CD4-positive, alpha-beta T cell (primary cell): ENCODE results near the gene TFF1. TPM values are rescaled to one million over a fixed set of nuclear protein-coding genes. Genes with fewer than 3 reads are reported as not detected.

ENCODE experiments used
- ATAC-seq: fragments of 200-7000 bp; cut with Tn5 transposase; one replicate; pipeline ENCODE4 v1.10.0; 2022; ENCODE audit warnings: mild to moderate bottlenecking; ENCODE audit not compliant: poor library complexity
- CTCF ChIA-PET: fragments of 350-600 bp; sonication (Branson Sonifier 250); formaldehyde crosslinking; loops from one replicate; lab custom pipeline; 2021; ENCODE audit warnings: antibody characterized with exemption, inconsistent platforms; lab: Charles Lee
- POLR2A ChIA-PET: fragments of 350-600 bp; sonication (Branson Sonifier 250); formaldehyde crosslinking; loops from one replicate; lab custom pipeline; 2021; ENCODE audit warnings: antibody characterized with exemption, inconsistent platforms; lab: Charles Lee
- DNase-seq, 14 experiments: peaks; one replicate each; pipeline ENCODE4 v3.0.0-alpha.2; 2013 to 2020; ENCODE audit warnings: mixed read lengths in 2 of 14
- H3K27ac ChIP-seq, 2 donors: one replicate each; pipeline versions ENCODE4 v1.5.1 to v1.7.0; 2013; ENCODE audit warnings: low read length in 2 of 2, low read depth in 1 of 2, mild to moderate bottlenecking in 1 of 2
- H3K27me3 ChIP-seq, 2 experiments: 1 replicate in 1 of 2; 2 replicates in 1 of 2; pipeline versions ENCODE4 v1.6.1 to v1.7.0; 2013; ENCODE audit warnings: low read length in 2 of 2, control low read depth in 1 of 2, mild to moderate bottlenecking in 1 of 2, moderate library complexity in 1 of 2; ENCODE audit not compliant: insufficient read depth in 2 of 2, control insufficient read depth in 1 of 2
- H3K36me3 ChIP-seq: one replicate; pipeline ENCODE4 v1.6.1; 2013; ENCODE audit warnings: low read length, control low read depth; ENCODE audit not compliant: insufficient read depth
- H3K4me1 ChIP-seq: one replicate; pipeline ENCODE4 v1.6.1; 2013; ENCODE audit warnings: low read length, control low read depth; ENCODE audit not compliant: insufficient read depth
- H3K4me3 ChIP-seq: one replicate; pipeline ENCODE4 v1.5.1; 2013; ENCODE audit warnings: mild to moderate bottlenecking, low read length, moderate library complexity
- H3K9me3 ChIP-seq, 2 experiments: 1 replicate in 1 of 2; 2 replicates in 1 of 2; pipeline versions ENCODE4 v1.6.1 to v1.7.0; 2013; ENCODE audit warnings: low read length in 2 of 2, mild to moderate bottlenecking in 2 of 2, control low read depth in 1 of 2, moderate library complexity in 1 of 2; ENCODE audit not compliant: control insufficient read depth in 1 of 2, insufficient read depth in 1 of 2
- H3K27ac Mint-ChIP-seq: one replicate; pipeline ENCODE4 v1.8.0; 2020; ENCODE audit warnings: mixed read lengths
- H3K27me3 Mint-ChIP-seq: one replicate; pipeline ENCODE4 v1.8.0; 2021; ENCODE audit warnings: mixed read lengths
- H3K36me3 Mint-ChIP-seq: one replicate; pipeline ENCODE4 v1.8.0; 2021; ENCODE audit warnings: low read depth, mixed read lengths
- H3K4me1 Mint-ChIP-seq: one replicate; pipeline ENCODE4 v1.8.0; 2021; ENCODE audit warnings: low read depth, mixed read lengths
- H3K4me3 Mint-ChIP-seq: one replicate; pipeline ENCODE4 v1.8.0; 2020; ENCODE audit warnings: mild to moderate bottlenecking, mixed read lengths
- H3K9me3 Mint-ChIP-seq: one replicate; pipeline ENCODE4 v1.8.0; 2020; ENCODE audit warnings: mixed read lengths
- intact Hi-C, 2 experiments: fragments of 100-400 bp; cut with DNase I in 1 of 2; cut with micrococcal nuclease in 1 of 2; formaldehyde crosslinking; loops; one replicate each; pipeline versions ENCODE4 v1.15.1 to v1.9.0; 2023 to 2025; cut with DNase I, micrococcal nuclease
- total RNA-seq, 174 experiments: library from RNA in 2 of 174; stranded (reverse) in 2 of 174; gene quantifications; one replicate each; pipeline ENCODE4 v1.2.3 and lab custom pipeline; 2021 to 2026
- TF ChIP-seq, protein P1 (sequence below): fragments of 200-600 bp; IDR thresholded peaks from one replicate; pipeline ENCODE4 v1.8.0; 2022; ENCODE audit warnings: antibody characterized with exemption, mild to moderate bottlenecking

The TFF1 gene
- total RNA-seq, 2 experiments from 2014 or later, result not detected

DNA sequence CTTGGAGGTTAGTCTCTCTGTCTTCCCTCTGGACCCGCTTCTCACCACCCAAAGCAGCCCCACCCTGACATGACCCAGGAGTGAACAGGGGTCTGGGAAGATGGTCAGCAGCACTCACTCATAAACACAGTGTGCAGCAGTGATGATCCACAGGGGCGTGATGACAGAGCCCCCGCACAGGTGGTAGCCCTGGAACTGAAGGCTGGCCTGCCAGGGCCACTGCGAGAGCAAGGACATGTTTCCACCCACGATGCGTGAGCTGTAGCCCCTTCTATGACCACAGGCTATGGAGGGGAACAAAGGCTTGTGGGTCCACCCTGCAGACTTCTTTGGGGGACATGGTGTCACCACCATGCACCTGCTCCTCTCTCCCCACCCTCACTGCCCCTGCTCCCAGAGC lies 16.6 kb upstream of the TFF1 start:
- Mint-ChIP-seq H3K4me3 (no peak overlapping the region), H3K27me3 (no peaks in the 10 kb centered on the region), H3K36me3 (no peaks in the 10 kb centered on the region), H3K9me3 (peaks cover 9% of the 10 kb centered on the region), H3K4me1 (peaks cover 31% of the 10 kb centered on the region), H3K27ac (no peak overlapping the region)
- ChIA-PET POLR2A (interaction anchor here (0.7 to 3.2 kb wide), 3 partner anchors 10 to 42 kb away, joined by 3 to 13 read pairs (median 3); partner anchors contain the start of gene UBASH3A), CTCF (no interaction called here)
- TF ChIP-seq, protein P1, sequence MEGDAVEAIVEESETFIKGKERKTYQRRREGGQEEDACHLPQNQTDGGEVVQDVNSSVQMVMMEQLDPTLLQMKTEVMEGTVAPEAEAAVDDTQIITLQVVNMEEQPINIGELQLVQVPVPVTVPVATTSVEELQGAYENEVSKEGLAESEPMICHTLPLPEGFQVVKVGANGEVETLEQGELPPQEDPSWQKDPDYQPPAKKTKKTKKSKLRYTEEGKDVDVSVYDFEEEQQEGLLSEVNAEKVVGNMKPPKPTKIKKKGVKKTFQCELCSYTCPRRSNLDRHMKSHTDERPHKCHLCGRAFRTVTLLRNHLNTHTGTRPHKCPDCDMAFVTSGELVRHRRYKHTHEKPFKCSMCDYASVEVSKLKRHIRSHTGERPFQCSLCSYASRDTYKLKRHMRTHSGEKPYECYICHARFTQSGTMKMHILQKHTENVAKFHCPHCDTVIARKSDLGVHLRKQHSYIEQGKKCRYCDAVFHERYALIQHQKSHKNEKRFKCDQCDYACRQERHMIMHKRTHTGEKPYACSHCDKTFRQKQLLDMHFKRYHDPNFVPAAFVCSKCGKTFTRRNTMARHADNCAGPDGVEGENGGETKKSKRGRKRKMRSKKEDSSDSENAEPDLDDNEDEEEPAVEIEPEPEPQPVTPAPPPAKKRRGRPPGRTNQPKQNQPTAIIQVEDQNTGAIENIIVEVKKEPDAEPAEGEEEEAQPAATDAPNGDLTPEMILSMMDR, result no peak
- no peak overlapping the region for H3K27ac ChIP-seq
- no peaks in the 10 kb centered on the region for H3K27me3 ChIP-seq
- ATAC-seq, result no peak
- intact Hi-C loops, result no loop called here
- DNase-seq, result no peak
- peaks cover 11 to 31% of the 10 kb centered on the region in 2 experiments for H3K9me3 ChIP-seq
- no peak overlapping the region for H3K4me3 ChIP-seq
- no peaks in the 10 kb centered on the region for H3K36me3 ChIP-seq
- H3K4me1 ChIP-seq, result peaks cover 15% of the 10 kb centered on the region

DNA sequence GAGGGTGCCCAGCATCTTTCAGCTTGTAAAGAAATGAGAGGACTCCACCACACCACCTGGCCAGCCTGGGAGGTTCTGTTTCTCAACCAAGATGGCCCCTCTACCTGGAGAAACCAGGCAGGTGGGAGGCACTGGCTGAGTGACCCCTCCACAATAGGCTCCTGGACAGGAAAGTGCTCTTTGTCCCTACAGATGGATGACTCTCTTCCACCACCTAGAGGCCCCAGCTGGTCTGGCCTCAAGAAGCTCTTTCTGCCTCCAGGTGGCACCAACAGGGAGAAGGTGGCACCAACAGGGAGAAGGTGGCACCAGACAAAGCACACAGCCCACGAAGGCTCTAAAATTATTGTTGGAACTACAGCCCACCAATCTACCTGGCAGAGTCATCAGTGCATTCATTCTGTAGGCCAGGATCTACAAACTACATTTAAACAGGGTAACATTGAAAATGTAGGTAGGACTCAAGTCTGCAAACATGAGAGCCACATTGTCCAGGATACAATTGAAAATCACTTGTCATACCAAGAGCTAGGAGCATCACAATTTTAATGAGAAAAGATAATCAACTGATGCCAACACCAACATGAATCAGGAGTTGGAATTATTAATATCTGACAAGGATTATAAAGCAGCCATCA lies 15.1 kb upstream of the TFF1 start:
- Histone ChIP-seq H3K36me3 (no peaks in the 10 kb centered on the region), H3K27me3 (no peaks in the 10 kb centered on the region), H3K27ac (no peak overlapping the region), H3K4me3 (no peak overlapping the region), H3K4me1 (peaks cover 15% of the 10 kb centered on the region), H3K9me3 (peaks cover 11 to 31% of the 10 kb centered on the region in 2 experiments)
- Mint-ChIP-seq H3K9me3 (peaks cover 9% of the 10 kb centered on the region), H3K36me3 (no peaks in the 10 kb centered on the region), H3K27me3 (no peaks in the 10 kb centered on the region), H3K4me1 (peaks cover 20% of the 10 kb centered on the region), H3K4me3 (no peak overlapping the region), H3K27ac (no peak overlapping the region)
- intact Hi-C loops, result no loop called here
- CTCF ChIA-PET, result interaction anchor here (0.7 to 2.1 kb wide), 9 partner anchors 12 to 143 kb away, joined by 3 to 11 read pairs (median 3); partner anchors contain the start of gene UBASH3A
- peak; percentile 56 for ATAC-seq
- DNase-seq, result peak in 10 of 14 experiments; percentile 24 to 70 (median 38)
- TF ChIP-seq, protein P1, result peak; percentile 42
- POLR2A ChIA-PET, result interaction anchor here (0.8 to 3.2 kb wide), 3 partner anchors 17 to 44 kb away, joined by 3 to 13 read pairs (median 3); partner anchors contain the start of gene UBASH3A

DNA sequence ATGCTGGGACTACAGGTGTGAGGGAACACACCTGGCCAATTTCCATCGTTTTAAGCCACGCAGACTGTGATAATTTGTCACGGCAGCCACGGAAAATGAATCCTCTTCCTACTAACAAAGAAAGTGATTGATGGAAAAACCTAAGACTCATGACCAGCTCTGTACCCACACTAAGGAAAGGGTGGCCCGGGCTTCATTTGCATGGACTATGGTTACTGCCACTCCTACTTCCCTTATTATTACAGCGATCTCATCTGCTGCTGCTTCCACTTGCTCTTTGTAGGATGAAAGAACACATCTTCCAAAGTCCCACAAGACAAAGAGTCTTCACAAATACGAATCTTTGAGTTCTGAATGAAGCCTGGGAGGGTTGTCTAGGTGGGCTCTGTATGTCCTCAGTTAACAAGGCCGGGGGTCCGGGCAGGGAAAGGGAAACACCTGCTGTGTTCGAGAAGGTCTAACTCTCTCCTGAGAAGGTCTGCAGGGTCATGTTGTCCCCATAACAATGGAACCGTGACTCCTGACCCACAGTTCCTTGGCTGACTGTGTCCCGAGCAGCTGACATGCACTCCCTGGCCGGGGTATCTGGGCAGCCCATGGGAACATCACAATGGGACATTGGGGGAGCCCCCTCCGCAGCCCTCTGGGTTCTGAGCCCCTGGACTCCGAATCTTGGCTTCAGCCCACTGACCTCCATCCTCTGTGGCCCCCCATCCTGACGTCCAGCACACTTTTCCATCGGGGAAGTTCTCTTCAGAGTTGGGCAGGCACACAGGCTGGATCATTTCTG lies 13.3 kb upstream of the TFF1 start:
- Histone ChIP-seq H3K27ac (no peak overlapping the region), H3K36me3 (no peaks in the 10 kb centered on the region), H3K4me3 (no peak overlapping the region), H3K4me1 (peaks cover 9% of the 10 kb centered on the region), H3K9me3 (peaks cover 11 to 28% of the 10 kb centered on the region in 2 experiments), H3K27me3 (no peaks in the 10 kb centered on the region)
- peaks cover 5% of the 10 kb centered on the region for H3K9me3 Mint-ChIP-seq
- no peak overlapping the region for H3K27ac Mint-ChIP-seq
- ATAC-seq (no peak), DNase-seq (no peak)
- ChIA-PET CTCF (no interaction called here), POLR2A (interaction anchor here (1.1 kb wide), 1 partner anchor 24 kb away, joined by 3 read pairs; the partner anchor contains the start of gene UBASH3A)
- peaks cover 10% of the 10 kb centered on the region for H3K4me1 Mint-ChIP-seq
- TF ChIP-seq, protein P1, result no peak
- H3K36me3 Mint-ChIP-seq, result no peaks in the 10 kb centered on the region
- intact Hi-C loops, result loop anchor here in 1 of 2 experiments (10.0 kb wide), 1 partner anchor 45 kb away; no protein-coding TSS in a partner anchor
- H3K4me3 Mint-ChIP-seq, result no peak overlapping the region
- no peaks in the 10 kb centered on the region for H3K27me3 Mint-ChIP-seq
